ENCODE data around the gene SYT7.
A peak's percentile ranks its signal among the peaks of the same experiment; 100 is the strongest.

The SYT7 gene

GRCh38 chr11:61581030-61581928 lies at the start of gene SYT7:
Gene SYT7 (minus strand): TSS chr11:61581076. CDS start chr11:61580820, 256 bp downstream.
- peak within 1 kb of the TSS; percentile 26 to 49 for H3K4me3 ChIP-seq (ENCODE audit: low read depth in 1 of 2, low read length in 2 of 2)
- no peaks in the 10 kb centered on the region for H3K9me3 ChIP-seq (ENCODE audit: low read length)
- H3K4me1 ChIP-seq (ENCODE audit: insufficient read depth, low read length), result peaks cover 11% of the 10 kb centered on the region
- no peak within 1 kb of the TSS for H3K9ac ChIP-seq (ENCODE audit: low read length)
- H3K27ac ChIP-seq (ENCODE audit: low read depth, low read length), result no peak within 1 kb of the TSS
- H3K36me3 ChIP-seq (ENCODE audit: insufficient read depth, low read length), result no peaks in the 10 kb centered on the region
- peaks cover 7 to 31% of the 10 kb centered on the region in 2 donors for H3K27me3 ChIP-seq (ENCODE audit: control insufficient read depth in 1 of 2, insufficient read depth in 2 of 2, low read length in 2 of 2)

GRCh38 chr11:61630089-61630488 lies 49.2 kb upstream of the SYT7 start:
- Histone ChIP-seq H3K27ac (ENCODE audit: low read depth, low read length) (no peak overlapping the region), H3K9me3 (ENCODE audit: low read length) (no peaks in the 10 kb centered on the region), H3K36me3 (ENCODE audit: insufficient read depth, low read length) (no peaks in the 10 kb centered on the region), H3K4me3 (ENCODE audit: low read depth in 1 of 2, low read length in 2 of 2) (no peak overlapping the region), H3K4me1 (ENCODE audit: insufficient read depth, low read length) (no peaks in the 10 kb centered on the region), H3K9ac (ENCODE audit: low read length) (no peak overlapping the region), H3K27me3 (ENCODE audit: control insufficient read depth in 1 of 2, insufficient read depth in 2 of 2, low read length in 2 of 2) (no peaks in the 10 kb centered on the region)

- Histone ChIP-seq H3K36me3 (ENCODE audit: insufficient read depth, low read length) (no peaks in the 10 kb centered on the region), H3K4me1 (ENCODE audit: insufficient read depth, low read length) (no peaks in the 10 kb centered on the region), H3K27ac (ENCODE audit: low read depth, low read length) (no peak overlapping the region), H3K4me3 (ENCODE audit: low read depth in 1 of 2, low read length in 2 of 2) (no peak overlapping the region), H3K9ac (ENCODE audit: low read length) (no peak overlapping the region), H3K27me3 (ENCODE audit: control insufficient read depth in 1 of 2, insufficient read depth in 2 of 2, low read length in 2 of 2) (no peaks in the 10 kb centered on the region), H3K9me3 (ENCODE audit: low read length) (no peaks in the 10 kb centered on the region)
These were observed 48.4 kb upstream of the SYT7 start for GRCh38 chr11:61629082-61629833.

GRCh38 chr11:61628662-61628970 lies 47.7 kb upstream of the SYT7 start:
- H3K27ac ChIP-seq (ENCODE audit: low read depth, low read length), result no peak overlapping the region
- no peaks in the 10 kb centered on the region for H3K4me1 ChIP-seq (ENCODE audit: insufficient read depth, low read length)
- no peaks in the 10 kb centered on the region for H3K27me3 ChIP-seq (ENCODE audit: control insufficient read depth in 1 of 2, insufficient read depth in 2 of 2, low read length in 2 of 2)
- no peaks in the 10 kb centered on the region for H3K36me3 ChIP-seq (ENCODE audit: insufficient read depth, low read length)
- H3K4me3 ChIP-seq (ENCODE audit: low read depth in 1 of 2, low read length in 2 of 2), result no peak overlapping the region
- H3K9me3 ChIP-seq (ENCODE audit: low read length), result no peaks in the 10 kb centered on the region
- no peak overlapping the region for H3K9ac ChIP-seq (ENCODE audit: low read length)

GRCh38 chr11:61627850-61628661 lies 47.2 kb upstream of the SYT7 start:
- no peaks in the 10 kb centered on the region for H3K4me1 ChIP-seq (ENCODE audit: insufficient read depth, low read length)
- no peaks in the 10 kb centered on the region for H3K36me3 ChIP-seq (ENCODE audit: insufficient read depth, low read length)
- H3K4me3 ChIP-seq (ENCODE audit: low read depth in 1 of 2, low read length in 2 of 2), result no peak overlapping the region
- no peak overlapping the region for H3K27ac ChIP-seq (ENCODE audit: low read depth, low read length)
- no peak overlapping the region for H3K9ac ChIP-seq (ENCODE audit: low read length)
- no peaks in the 10 kb centered on the region for H3K9me3 ChIP-seq (ENCODE audit: low read length)
- no peaks in the 10 kb centered on the region for H3K27me3 ChIP-seq (ENCODE audit: control insufficient read depth in 1 of 2, insufficient read depth in 2 of 2, low read length in 2 of 2)

- H3K27me3 ChIP-seq (ENCODE audit: control insufficient read depth in 1 of 2, insufficient read depth in 2 of 2, low read length in 2 of 2), result no peaks in the 10 kb centered on the region
- H3K4me1 ChIP-seq (ENCODE audit: insufficient read depth, low read length), result no peaks in the 10 kb centered on the region
- H3K9ac ChIP-seq (ENCODE audit: low read length), result no peak overlapping the region
- no peak overlapping the region for H3K27ac ChIP-seq (ENCODE audit: low read depth, low read length)
- no peak overlapping the region for H3K4me3 ChIP-seq (ENCODE audit: low read depth in 1 of 2, low read length in 2 of 2)
- H3K9me3 ChIP-seq (ENCODE audit: low read length), result no peaks in the 10 kb centered on the region
- H3K36me3 ChIP-seq (ENCODE audit: insufficient read depth, low read length), result no peaks in the 10 kb centered on the region
These were observed 45.9 kb upstream of the SYT7 start for GRCh38 chr11:61626580-61627380.

GRCh38 chr11:61625525-61625924 lies 44.6 kb upstream of the SYT7 start:
- Histone ChIP-seq H3K27ac (ENCODE audit: low read depth, low read length) (no peak overlapping the region), H3K4me3 (ENCODE audit: low read depth in 1 of 2, low read length in 2 of 2) (no peak overlapping the region), H3K9me3 (ENCODE audit: low read length) (no peaks in the 10 kb centered on the region), H3K27me3 (ENCODE audit: control insufficient read depth in 1 of 2, insufficient read depth in 2 of 2, low read length in 2 of 2) (no peaks in the 10 kb centered on the region), H3K4me1 (ENCODE audit: insufficient read depth, low read length) (no peaks in the 10 kb centered on the region), H3K36me3 (ENCODE audit: insufficient read depth, low read length) (no peaks in the 10 kb centered on the region), H3K9ac (ENCODE audit: low read length) (no peak overlapping the region)

GRCh38 chr11:61621917-61622585 lies 41.2 kb upstream of the SYT7 start:
- H3K4me1 ChIP-seq (ENCODE audit: insufficient read depth, low read length), result no peaks in the 10 kb centered on the region
- no peaks in the 10 kb centered on the region for H3K9me3 ChIP-seq (ENCODE audit: low read length)
- no peak overlapping the region for H3K27ac ChIP-seq (ENCODE audit: low read depth, low read length)
- H3K36me3 ChIP-seq (ENCODE audit: insufficient read depth, low read length), result no peaks in the 10 kb centered on the region
- no peak overlapping the region for H3K4me3 ChIP-seq (ENCODE audit: low read depth in 1 of 2, low read length in 2 of 2)
- H3K27me3 ChIP-seq (ENCODE audit: control insufficient read depth in 1 of 2, insufficient read depth in 2 of 2, low read length in 2 of 2), result no peaks in the 10 kb centered on the region
- no peak overlapping the region for H3K9ac ChIP-seq (ENCODE audit: low read length)

GRCh38 chr11:61619471-61620226 lies 38.8 kb upstream of the SYT7 start:
- Histone ChIP-seq H3K9me3 (ENCODE audit: low read length) (no peaks in the 10 kb centered on the region), H3K4me3 (ENCODE audit: low read depth in 1 of 2, low read length in 2 of 2) (no peak overlapping the region), H3K4me1 (ENCODE audit: insufficient read depth, low read length) (no peaks in the 10 kb centered on the region), H3K27ac (ENCODE audit: low read depth, low read length) (no peak overlapping the region), H3K27me3 (ENCODE audit: control insufficient read depth in 1 of 2, insufficient read depth in 2 of 2, low read length in 2 of 2) (no peaks in the 10 kb centered on the region), H3K36me3 (ENCODE audit: insufficient read depth, low read length) (no peaks in the 10 kb centered on the region), H3K9ac (ENCODE audit: low read length) (no peak overlapping the region)

- Histone ChIP-seq H3K27me3 (ENCODE audit: control insufficient read depth in 1 of 2, insufficient read depth in 2 of 2, low read length in 2 of 2) (no peaks in the 10 kb centered on the region), H3K4me3 (ENCODE audit: low read depth in 1 of 2, low read length in 2 of 2) (no peak overlapping the region), H3K9me3 (ENCODE audit: low read length) (no peaks in the 10 kb centered on the region), H3K9ac (ENCODE audit: low read length) (no peak overlapping the region), H3K4me1 (ENCODE audit: insufficient read depth, low read length) (no peaks in the 10 kb centered on the region), H3K27ac (ENCODE audit: low read depth, low read length) (no peak overlapping the region), H3K36me3 (ENCODE audit: insufficient read depth, low read length) (no peaks in the 10 kb centered on the region)
These were observed 38.1 kb upstream of the SYT7 start for GRCh38 chr11:61618978-61619377.

Data from muscle layer of colon (tissue), 2 donors.